ENCODE data around the gene SYNC.

SYNC gene

DNA sequence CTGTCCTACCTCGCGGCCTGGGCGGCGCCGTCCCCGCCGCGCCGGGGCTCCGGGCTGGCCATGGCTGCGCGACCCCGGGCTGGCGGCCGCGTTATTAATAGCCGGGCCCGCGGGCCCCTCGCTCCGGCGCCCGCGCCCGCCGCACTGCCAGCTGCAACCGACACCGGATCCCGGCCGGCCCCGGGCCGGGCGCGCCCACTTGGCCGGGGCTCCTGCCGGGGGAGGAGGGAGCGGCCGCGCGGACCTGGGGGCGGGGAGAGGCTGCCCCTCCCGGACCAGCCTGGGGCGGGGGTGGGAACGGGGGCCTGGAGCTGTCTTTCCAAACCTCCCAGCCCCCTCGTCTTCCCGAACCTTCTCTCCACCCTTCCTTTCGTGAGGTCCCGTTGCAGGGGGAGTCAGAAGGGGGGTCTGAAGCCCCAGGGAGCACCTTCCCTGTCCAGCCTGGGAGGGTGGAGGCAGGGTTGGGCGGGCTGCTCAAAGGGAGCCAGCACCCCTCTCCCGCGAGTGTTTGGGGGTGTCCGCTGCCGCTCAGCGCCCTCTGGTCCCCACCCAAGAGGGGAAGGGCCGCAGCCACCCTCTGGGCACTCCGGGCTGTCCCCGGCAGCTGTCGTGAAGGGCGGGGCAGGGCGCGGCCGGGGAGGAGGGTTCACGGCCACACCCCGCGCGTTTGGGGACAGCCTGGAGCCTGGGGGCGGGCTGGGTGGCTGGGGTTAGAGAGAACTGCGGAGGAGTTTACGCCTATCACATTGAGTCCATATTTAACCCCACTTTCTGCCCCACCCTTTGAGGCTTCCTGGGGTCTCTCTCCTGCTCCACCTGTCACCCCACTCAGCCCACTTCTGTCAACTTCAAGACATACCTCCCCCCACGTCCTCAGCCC is at the start of gene SYNC:
Gene SYNC (minus strand): TSS at position 172 of the 880 bp plus-strand sequence. CDS start 110 bp downstream, at position 62.
- peak; percentile 7 for DNase-seq

- DNase-seq = no peak
Measured at GRCh38 chr1:32749771-32750170, 47.2 kb upstream of the SYNC start.

GRCh38 chr1:32749332-32749731 is 46.8 kb upstream of the SYNC start:
- DNase-seq = no peak

DNA sequence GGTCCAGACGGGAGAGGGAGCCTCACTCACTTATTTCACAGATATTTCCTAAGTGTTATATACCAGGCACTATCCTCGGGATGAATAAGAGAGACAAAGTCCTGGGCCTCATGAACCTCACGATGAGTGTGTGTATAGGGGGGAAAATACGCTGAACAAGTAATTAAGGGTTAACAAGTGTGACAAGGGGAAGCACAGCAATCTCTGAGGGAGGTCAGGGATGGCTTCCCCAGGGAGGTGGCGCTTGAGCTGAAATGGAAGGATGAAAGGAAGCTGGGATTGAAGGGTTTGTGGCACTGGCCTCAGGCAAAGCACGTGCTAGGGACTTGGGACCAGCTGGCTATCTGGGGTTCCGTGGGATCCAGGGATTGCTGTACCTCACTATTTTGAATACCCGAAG is 46.4 kb upstream of the SYNC start:
- no peak for DNase-seq

GRCh38 chr1:32748348-32748747 is 45.8 kb upstream of the SYNC start:
- DNase-seq = no peak

DNA sequence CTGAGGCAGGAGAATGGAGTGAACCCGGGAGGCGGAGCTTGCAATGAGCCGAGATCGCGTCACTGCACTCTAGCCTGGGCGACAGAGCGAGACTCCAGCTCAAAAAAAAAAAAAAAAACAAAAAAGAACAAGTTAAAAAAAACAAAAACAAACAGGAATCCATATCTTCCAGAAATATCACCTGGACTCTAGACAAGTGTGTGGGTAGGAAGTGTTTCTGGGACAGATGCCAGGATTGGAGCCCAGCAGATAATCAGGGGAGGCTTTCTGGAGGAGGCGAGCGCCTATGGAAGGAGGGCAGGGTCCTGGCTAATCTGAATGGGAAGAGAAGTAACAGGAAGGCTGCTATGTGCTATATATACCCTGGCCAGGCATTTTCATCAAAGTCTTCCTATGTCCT is 43.6 kb upstream of the SYNC start:
- DNase-seq = no peak

DNA sequence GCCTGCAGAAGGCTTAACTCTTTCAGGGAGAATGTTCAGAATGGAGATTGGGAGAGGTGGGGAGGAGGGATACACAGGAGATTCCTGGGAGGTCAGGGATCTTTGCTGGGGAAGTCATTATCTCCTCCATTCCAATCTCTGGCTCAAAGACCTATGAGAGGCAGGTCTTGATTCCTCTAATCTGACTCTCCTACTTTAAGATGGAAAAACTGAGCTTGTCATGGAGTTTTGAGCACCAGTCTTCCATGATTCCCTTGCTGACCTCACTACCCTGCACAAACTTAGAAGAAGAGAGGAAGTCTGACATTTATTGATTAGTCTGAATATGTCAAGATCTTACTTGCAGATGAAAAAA is 41.5 kb upstream of the SYNC start:
- DNase-seq = no peak

DNA sequence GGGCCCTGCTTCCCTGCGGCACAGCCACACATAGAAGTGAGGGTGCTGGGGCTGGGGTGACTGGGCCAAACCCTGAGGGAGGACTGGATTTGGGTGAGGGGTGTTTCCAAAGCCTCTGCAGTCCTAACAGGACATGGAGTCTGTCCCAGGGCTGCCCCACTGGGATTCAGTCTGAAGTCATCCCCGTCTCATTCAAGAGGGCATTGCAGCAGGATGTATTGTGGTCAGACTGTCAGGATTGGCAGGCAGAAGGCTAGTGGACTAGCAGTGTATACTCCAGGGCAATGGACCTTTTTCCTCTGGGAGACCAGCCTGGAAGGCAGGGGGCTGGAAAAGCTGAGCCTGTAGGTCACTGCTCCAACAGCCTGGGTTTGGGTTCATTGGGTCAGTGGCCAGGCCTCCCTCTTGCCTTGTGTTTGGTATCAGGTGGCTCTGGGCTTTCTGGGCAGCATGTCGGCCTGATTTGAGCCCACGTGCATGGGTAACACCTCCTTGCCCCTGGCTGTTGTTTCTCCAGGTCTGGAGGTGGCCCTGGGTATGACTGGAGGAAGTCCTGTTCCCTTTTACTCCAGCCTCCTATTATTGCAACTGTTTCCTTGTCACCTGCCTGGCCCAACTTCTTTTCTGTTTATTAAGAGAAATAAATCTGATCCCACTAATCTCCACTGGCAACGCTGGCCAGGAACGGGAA is 41.0 kb upstream of the SYNC start:
- no peak for DNase-seq

GRCh38 chr1:32742956-32743355 is 40.4 kb upstream of the SYNC start:
- no peak for DNase-seq

- no peak for DNase-seq
Measured at GRCh38 chr1:32742199-32742947, 39.8 kb upstream of the SYNC start.

DNA sequence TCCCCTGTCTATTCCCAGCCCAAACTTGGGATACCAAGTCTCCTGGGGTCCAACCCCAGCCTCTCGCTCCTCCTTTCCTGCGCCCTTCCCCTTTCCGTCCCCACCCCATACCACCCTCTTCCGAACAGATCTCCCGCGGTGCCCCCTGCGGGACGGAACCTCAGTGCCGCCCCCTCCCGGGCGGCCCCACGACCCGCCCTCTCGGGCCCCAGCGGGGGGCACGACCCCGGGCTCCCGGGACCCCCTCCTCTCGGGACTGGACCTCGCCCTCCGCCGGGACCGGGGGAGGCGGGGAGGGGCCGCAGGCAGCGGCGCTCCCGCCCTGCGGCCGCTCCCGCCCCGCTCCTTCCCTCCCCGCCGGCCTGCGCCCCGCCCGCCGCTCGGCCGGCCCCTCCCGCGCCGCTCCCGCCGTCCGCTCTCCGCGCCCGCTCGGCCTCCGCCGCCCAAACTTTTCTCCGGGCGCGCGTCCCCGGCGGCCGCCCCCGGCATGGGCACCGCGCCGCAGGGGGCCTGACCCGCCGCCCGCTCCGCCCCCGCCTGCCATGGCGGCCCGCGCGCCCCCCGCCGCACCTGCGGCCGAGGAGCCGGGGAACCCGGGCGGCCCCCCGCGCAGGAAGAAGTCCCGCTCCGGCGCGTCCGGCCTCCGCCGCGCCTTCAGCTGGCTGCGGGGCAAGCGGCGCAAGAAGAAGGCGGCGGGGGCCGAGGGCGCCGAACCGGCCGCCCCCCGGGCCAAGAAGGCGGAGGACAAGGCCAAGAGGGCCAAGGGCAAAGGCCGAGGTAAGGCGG is 39.0 kb upstream of the SYNC start:
- DNase-seq = no peak

- DNase-seq = no peak
Measured at GRCh38 chr1:32741059-32741412, 38.5 kb upstream of the SYNC start.

DNA sequence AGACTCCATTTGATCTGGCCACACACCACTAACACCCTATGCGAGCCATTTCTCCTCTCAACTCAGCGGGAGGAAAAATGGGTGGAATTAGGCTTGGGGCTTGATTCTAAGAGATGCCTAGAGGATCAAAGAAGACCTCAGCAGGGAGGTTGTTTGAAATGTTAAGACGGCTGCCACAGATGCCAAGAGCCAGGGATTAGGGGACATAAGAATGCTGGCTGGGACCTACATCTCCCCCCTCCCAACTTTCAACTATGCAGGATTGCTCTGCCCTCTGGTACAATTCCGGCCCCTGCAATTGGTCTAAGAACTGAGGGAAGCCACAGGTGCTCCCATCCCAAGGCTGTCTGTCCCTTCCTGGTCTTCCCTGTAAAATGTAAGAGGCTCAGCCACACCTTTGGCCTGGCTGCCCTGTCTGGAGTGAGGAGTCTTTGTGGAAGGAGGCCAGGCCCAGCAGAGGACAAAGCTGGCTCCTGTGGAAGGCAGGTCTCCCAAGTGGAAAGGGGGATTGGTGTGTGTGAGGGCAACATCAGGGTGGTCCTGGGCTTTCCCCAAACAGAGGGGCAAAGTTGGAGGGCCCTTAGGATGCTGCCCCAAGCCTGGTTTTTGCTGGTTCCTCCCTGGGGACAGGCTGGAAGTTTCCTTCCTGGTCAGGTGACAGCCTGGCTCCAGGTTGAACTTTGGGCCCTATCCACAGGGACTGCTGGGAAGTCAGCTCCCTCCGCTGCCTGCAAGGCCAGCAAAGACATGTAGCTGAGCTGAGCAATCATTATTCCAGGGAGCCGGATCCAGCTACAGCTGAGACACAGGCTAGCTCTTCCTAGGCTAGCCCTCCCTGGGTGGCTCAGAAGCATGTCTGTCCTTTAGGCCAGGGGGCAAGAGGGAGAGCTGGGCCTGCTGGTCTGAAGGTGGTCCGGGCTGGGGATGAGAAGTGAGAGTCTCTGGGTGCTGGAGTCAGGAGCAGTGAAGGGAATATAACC is 34.5 kb upstream of the SYNC start:
- no peak for DNase-seq

DNA sequence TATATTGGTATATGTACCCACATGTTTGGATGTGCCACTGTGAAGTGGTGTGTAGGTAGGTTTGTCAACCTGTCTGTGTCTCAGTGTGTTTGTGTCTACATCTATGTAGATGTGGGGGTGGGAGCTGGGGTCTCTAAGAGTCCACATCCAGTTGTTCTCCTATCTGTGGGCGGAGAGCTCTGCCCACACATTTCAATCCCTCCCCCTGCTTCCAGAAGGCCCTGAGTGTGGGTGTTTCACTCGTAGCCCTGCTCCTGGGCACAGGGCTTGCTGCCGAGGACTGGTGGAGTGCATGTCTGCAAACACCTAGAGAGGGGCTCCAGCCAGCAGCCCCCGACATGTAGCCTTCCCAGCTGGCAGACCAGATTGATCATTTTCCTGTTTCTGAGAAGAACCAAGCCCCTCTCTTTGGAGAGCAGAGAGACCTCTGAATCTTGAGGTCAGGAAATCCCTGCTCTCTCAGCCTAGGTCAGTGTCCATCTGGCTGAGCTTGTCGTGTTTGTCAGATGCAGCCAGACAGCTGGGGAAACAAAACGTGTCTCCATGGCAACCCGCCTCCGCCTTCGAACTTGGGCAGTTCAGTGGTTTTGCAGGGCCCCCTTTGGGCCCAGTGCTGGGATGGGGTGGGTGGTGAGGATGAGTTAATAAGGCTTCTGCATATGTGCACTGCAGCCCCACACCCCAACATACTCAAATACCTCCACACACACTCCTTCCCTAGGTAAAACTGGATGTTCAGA is 31.2 kb upstream of the SYNC start:
- no peak for DNase-seq

DNA sequence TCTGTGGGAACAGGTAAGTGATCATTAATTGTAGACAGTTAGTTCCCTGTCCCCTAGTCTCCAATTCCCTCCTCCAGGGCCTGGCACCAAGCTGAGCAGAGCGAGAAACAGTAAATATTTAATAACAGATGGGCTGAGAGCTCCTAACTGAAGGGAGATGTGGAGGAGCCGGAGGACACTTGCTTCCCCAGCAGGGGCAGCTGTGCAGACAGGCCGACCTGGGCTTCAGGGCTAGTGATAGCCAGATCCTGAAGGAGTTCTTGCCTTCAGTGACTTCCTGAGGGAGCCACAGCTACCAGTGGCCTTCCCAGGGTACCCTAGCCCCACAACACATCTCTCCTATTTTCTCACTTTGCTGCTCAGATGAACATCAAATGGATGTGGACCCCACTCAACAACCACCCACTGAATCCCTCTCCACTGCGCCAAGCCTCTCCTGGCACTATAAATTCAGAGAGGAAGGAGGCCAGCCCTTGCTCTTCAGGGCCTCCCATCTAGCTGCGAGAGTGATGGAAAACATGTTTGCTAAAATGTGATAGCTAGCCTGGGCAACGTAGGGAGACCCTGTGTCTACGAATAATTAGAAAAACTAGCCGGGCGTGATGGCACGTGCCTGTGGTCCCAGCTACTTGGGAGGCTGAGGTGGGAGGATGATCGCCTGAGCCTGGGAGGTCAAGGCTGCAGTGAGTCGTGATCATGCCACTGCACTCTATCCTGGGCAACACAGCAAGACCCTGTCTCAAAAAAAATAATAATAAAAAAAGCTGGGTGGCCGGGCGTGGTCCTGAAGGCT is 26.9 kb upstream of the SYNC start:
- no peak for DNase-seq

GRCh38 chr1:32728413-32729077 is 26.0 kb upstream of the SYNC start:
- no peak for DNase-seq

DNA sequence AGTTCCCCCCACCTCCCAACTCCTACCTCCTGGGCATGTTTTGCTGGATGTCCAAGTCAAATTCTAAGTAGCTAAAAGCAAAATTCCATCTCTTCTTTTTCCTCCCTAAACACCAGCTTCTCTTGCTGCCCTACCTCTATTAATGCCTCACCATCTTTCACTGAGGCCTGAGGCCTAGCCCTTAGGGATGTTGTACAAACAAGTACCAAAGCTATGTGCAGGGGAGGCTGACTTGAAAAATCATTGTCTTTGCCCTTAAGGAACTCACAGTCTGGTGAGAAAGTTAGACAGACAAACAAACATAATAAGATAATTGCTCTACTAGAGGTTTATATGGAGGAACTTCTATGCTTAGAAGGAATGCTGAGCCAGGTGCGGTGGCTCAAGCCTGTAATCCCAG is 25.3 kb upstream of the SYNC start:
- DNase-seq = no peak

- no peak for DNase-seq
Measured at GRCh38 chr1:32725615-32725982, 23.0 kb upstream of the SYNC start.

All from activated naive CD4-positive, alpha-beta T cell treated with Interleukin-2 at 50 U/mL for 16 hours (primary cell).